Left lobe of liver (tissue), 2 donors: ENCODE results near the gene MDN1. TPM values are rescaled to one million over a fixed set of nuclear protein-coding genes. Genes with fewer than 3 reads are reported as not detected.
"Not testable (repeated sequence)": the region's sequence is repeated elsewhere in the genome, so short reads cannot be mapped to it uniquely, and the experiment has no call there.

Experiments
- ATAC-seq: fragments of 200-7000 bp; cut with Tn5 transposase; one replicate; pipeline ENCODE4 v1.9.1; 2020; ENCODE audit warnings: mild to moderate bottlenecking, moderate library complexity
- DNase-seq: peaks from one replicate; pipeline ENCODE4 v3.0.0-alpha.2; 2020; ENCODE audit warnings: low spot score
- total RNA-seq: library from RNA; stranded (reverse); gene quantifications from one replicate; pipeline ENCODE4 v1.2.1, GENCODE V29; 2021
- donor health status: DM: no; HTN: no; CAD: no; lungs with moderate emphysema.
- donor health status: DM: no; HTN: yes; CAD: no.

The MDN1 gene
- total RNA-seq, 1 donor from 2014 or later: 35.1 TPM

DNA sequence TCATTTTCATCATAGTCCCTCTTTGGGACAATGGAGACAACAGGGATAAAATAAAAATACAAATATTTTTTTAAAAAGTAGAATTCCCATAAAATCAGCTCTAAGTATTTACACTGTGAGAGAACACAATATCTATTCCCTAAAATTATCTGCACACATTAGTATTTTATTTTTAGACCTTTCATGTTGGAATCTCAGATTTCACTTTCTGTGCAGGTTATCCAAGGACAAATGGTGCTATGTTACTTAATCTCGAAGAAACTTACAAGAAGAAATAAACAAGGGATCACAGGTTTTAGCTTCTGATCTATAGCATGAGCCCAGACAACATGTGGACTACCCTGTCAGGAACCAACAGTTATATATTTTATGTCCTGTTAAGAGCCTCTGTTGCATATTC is 158.0 kb downstream of the MDN1 start:
- ATAC-seq (no peak), DNase-seq (no peak)

DNA sequence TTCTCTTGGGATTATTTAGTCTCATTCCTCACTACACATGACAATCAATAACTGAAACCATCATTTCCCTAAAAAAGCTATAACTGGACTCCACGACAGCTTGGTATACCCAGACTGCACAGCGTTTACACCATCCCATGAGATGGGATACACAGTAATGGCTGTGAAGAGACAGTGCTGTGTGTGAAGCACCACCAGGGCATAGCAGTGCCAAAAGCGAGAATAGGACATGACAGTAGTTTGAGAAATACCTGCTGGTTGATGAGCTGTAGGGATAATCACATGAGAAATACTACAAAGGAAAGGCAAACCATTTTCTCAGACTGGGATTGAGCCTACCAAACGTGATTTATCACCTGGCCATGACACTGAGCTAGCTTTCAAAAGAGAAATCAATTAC is 158.6 kb downstream of the MDN1 start:
- ATAC-seq (no peak), DNase-seq (no peak)

DNA sequence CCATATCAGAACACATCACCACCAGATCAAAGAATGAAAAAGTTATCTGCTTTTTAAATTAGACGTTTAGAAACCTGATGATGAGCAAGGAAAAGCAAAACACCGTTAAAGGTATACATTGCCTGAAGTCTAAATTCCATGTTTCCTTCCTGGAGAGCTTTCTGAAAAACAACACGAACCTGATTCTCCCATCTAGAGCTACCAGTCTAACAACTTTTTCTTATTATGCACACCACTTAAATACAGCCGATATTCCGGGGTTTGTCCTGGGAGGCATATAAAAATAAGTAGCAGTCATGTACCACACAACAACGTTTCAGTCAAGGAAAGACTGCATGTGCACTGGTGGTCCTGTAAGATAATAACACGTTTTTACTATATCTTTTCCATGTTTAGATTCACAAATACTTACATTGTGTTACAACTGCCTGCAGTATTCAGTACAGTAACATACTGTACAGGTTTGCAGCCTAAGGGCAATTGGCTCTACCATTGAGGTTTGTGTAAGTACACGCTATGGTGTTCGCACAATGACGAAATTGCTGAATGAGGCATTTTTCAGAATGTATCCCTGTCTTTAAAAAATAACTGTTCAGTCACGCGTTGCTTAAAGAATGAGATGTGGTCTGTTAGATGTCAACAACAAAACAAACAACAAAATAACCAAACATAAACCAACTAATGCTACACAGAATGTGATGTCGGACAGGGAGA is 162.0 kb downstream of the MDN1 start:
- ATAC-seq: no peak
- DNase-seq: no peak

DNA sequence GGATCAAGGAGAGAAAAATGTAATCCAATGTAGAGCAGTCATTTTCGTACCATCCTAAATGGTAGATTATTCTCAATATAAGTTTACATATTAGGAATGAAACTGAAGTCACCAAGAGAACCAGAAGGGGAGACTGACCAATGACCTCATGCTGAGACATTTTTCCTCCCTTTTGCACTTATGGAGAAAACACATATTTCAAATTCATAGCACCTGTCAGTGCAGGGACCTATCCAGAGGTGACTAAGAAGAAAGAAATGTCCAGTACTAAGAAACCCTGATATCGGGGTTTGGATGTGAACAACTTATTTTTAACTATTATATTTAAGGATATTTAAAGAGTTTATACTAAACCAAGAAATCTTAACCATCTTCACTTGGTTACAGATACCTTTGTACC is 164.5 kb downstream of the MDN1 start:
- ATAC-seq (no peak), DNase-seq (no peak)

DNA sequence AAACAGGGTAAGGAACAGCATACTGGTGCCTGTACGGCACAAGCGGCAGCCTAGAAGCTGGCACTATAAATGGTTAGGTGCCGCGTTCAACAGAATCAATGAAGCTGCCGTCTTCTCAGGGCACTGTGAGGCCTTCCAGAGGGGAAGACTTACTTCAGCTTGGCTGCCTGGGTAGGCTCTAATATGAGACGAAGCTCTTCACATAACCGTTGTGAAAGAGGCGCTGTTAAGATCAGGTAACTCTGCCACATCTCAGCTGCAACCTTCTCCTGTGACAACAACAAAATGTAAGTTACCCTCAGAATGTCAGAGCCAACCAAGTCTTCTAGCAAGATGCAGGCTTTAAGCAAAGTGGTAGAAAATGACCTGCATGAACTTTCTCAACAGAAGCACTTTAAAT is 169.0 kb downstream of the MDN1 start:
- DNase-seq: no peak

DNA sequence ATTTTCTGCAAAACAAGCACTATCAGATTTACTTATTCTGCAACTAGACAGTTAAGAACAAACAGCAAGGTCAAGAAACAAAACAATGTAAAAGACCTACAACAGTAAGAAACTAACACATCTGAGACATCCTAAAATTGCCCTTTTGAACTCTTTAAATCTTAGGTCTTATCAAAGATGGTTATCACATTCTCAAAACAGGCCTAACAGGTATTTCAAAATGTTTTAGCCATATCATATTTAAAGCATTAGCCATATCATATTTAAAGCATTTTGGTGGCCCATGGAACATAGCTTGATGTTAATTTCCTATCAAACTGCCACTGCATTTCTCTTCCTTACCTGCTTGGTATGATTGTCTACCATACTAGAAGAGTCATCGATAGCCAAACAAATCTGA is 169.9 kb downstream of the MDN1 start:
- no peak for DNase-seq
- ATAC-seq: no peak

More for the DNA sequence above, 169.0 kb downstream of the MDN1 start:
- ATAC-seq: no peak

DNA sequence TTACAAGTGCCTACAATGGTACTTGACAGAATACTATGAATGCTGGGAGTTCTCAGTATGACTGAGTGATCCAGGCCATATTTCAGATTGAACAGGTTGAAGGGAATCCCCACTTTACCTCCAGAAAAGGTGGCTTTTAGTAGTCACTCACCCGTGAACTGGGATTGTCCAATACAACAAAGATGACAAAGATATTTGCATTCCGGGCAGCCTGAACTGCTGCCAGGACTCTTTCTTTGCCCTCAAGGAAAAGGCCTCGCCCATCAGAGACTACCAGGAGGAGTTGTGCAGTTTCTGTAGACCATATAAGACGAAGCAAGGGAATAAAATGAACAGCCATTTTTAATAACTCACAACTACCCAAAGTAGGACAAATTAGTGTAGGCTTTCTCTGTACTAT is 174.7 kb downstream of the MDN1 start:
- DNase-seq (no peak), ATAC-seq (no peak)

DNA sequence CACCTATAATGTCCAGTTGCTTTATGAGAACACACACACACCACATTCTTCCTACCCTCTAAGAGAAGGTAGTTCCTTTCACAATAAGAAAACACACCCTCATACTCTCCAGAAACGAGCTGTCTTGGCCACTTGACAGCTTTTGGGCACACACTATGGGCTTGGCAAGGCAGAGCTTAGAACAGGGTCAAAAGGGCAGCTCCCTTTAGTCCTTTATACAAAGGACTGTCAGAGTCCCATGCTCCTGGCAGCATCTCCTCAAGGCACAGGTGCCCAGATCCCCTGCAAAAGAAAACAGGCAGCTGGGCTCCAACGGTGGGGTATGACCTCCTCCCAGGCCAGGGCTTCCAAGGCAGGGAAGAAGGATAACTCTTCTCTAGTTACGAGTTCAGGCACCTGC is 176.2 kb downstream of the MDN1 start:
- ATAC-seq (peak; percentile 75), DNase-seq (peak; percentile 64)

DNA sequence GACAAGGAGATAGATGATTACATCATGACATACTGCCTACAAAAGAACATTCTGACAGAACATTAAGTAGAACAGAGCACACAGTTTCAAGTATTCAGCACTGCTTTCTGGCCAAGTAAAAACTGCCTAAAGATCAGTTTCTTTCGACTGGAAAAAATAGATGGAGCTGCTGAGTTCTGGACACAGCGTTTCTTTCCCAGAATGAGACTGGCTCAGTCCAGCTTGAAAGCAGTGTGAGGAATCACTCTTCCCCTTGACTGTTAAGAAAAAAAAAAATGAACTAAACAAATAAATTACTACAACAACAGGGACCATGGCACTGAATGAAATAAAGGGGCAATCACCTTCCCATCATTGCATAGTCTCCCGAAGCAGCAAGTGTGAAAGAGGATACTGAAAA is 176.6 kb downstream of the MDN1 start:
- ATAC-seq (no peak), DNase-seq (no peak)

DNA sequence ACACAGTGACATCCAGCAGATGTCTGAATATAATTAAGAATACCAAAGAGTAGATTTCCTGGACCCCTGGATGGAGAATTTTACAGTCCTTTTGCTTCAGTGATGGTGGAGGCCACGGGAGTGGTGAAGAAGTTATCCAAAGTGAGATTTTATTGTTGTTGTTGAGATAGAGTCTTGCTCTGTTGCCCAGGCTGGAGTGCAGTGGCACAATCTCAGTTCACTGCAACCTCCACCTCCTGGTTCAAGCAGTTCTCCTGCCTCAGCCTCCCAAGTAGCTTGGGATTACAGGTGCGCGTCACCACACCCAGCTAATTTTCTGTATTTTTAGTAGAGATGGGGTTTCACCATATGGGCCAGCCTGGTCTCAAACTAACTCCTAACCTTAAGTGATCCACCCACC is 178.0 kb downstream of the MDN1 start:
- DNase-seq, ATAC-seq: not testable (repeated sequence)

DNA sequence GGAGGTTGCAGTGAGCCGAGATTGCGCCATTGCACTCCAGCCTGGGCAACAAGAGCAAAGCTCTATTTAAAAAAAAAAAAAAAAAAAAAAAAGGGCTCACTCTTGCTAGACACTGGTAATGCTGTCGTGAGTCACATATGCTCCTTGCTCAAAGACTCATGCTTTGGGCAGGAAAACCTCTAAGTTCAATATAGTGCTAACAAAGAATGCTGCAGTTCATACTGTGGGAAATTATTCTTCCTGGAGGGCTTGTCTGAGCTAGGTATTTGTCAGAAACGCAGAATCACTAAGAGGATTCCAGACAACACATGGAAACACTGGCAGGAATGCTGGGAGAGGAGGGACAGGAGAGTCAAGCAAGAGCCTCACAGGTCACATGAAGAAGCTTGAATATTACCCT is 178.8 kb downstream of the MDN1 start:
- DNase-seq (no peak), ATAC-seq (no peak)

DNA sequence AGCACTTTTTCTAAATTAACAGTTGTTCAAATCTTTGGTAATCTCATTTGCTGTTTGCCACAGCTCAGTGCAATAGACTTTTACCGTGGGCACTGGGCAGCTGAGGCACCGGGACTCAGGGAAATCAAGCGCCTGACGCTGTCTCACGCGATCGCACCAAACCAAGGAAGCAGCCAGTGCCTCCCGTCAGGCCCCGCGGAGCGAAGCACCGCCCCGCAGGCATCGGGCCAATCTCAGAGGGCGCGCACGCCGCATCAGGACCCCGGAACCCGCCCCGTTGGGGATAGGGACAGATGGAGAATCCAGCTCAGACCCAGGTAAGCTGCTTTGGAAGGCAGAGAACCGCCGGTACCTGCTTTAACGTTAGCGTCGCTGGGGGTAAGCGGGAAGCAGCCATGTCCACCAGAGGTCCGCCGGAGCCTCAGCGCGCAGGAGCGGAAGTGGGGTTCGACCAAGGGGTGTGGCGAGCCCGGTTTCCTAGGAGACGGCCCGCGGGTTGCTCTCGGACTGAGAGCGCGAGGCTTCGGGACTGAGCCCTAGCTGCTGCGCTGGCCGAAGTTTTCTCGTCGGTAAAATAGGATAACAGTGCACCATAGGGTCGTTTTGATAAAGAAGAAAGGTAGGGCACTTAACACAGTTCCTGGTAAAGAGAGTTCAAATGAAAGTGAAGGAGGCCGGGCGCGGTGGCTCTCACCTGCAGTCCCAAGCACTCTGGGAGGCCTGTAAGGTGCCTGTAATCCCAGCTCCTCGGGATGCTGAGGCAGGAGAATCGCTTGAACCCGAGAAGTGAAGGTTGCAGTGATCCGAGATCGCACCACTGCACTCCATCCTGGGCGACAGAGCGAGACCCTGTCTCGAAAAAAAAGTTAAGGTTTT is 181.0 kb downstream of the MDN1 start, which contains the start of gene LYRM2:
LYRM2 (minus strand) TSS at position 428 of the 876 bp plus-strand sequence; CDS start at position 397, 31 bp downstream.
- ATAC-seq (peak; percentile 96), DNase-seq (peak; percentile 96)

DNA sequence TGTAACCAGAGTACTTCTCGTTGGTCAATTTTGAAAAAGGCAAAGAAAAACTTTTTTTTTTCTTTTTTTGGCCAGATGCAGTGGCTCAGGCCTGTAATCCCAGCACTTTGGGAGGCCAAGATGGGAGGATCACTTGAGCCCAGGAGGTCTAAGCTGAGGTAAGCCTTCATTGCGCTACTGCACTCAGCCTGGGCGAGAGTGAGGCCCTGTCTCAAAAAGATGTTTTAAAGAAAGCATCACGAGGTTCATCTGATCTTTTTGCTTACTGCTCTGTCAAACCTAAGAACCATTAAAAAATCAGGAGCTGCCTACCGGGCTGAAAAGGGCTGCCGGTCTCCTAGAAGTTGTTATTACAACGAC is 181.7 kb downstream of the MDN1 start:
- ATAC-seq (peak; percentile 1), DNase-seq (no peak)

DNA sequence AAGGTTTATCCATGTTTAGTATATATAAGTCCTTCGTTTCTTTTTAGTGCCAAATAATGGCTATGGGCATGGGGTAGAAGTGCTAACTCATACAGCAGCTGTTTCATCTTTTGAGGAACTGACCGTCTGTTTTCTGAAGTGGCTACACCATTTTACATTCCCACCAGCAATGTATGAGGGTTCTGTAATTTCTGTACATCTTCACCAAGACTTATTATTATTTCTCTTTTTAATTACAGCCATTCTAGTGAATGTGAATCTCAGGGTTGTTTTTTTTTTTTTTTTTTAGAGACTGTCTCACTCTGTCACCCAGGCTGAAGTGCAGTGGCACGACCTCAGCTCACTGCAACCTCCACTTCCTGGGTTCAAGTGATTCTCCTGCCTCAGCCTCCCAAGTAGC is 183.2 kb downstream of the MDN1 start:
- ATAC-seq, DNase-seq: not testable (repeated sequence)

DNA sequence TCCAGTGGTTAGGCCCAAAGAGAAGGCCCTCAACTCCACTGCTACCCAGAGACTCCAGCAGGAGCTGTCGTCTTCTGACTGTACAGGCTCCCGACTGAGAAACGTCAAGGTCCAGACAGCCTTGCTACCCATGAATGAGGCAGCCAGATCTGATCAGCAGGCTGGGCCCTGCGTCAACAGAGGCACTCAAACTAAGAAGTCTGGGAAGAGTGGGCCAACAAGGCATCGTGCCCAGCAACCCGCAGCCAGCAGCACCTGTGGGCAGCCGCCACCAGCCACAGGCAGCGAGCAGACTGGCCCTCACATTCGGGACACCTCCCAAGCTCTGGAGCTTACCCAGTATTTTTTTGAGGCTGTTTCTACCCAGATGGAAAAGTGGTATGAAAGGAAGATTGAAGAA is 189.1 kb downstream of the MDN1 start:
- no peak for DNase-seq
- ATAC-seq: no peak

DNA sequence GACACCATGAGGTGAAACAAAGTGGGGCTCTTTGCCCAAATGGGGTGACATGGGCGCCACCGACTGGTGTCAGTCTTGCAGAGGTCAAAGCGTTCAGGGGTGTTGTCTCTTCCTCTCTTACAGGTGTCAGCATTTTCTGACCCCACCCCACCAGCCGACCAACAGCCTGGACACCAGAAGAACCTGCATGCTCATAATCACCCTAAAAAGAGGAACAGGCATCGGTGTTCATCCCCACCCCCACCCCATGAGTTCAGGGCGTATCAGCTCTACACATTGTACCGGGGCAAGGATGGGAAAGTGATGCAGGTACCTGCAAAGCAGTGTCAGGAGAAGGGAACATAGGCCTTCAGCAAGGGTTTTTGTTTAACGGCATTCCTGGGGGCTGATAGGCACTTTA is 195.8 kb downstream of the MDN1 start:
- DNase-seq (no peak), ATAC-seq (no peak)

DNA sequence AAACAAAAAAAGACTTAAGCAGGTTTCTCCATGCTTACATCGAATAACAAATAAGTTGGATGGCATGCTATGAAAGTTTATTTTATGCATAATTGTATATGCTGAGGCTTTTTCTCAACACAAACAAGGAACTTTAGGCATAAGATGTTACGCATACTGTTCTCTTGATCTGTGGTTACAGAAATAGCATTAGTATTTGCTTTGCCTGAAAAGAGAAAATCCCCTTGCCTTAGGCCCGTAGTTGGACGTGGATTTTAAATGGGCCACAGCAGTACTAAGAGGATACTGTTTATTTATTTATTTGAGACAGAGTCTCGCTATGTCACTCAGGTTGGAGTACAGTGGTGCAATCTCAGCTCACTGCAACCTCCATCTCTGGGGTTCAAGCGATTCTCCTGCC is 200.0 kb downstream of the MDN1 start:
- no peak for ATAC-seq
- DNase-seq: no peak

DNA sequence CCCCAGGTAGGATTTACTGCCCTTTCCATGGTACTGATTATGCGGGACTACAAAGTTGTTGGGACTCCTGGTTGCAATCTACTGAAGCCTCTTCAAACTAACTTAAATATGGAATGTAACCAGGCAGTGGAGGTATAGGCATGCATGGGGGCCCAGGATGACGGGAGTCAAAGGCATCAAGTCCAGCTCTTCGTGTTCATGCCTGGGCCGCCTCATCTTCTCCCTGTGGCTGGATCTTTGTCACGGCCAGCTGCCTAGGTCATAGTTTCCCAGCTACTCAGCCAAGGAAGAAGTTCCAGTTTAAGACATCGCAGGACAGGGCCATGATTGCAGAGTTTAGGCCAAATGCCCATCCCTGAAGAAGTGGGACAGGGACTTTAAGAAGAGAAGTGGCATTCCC is 201.6 kb downstream of the MDN1 start:
- ATAC-seq (no peak), DNase-seq (no peak)

DNA sequence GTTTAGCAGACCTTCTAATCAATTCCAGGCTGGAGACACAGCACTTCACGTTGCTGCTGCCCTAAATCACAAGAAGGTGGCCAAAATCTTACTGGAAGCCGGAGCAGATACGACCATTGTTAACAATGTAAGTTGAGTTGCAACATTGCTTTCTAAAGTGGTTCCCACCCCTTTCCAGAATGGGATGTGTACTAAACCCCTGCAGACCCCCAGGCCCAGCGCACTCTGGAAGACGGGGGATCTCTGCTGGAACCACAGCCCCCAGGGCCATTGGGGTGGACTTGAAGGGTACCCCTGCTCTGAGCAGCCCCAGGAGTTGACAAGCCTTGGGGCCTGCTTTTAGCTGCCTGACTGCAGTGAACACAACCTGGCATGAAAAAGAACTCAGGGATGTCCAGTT is 203.1 kb downstream of the MDN1 start:
- ATAC-seq (no peak), DNase-seq (no peak)

DNA sequence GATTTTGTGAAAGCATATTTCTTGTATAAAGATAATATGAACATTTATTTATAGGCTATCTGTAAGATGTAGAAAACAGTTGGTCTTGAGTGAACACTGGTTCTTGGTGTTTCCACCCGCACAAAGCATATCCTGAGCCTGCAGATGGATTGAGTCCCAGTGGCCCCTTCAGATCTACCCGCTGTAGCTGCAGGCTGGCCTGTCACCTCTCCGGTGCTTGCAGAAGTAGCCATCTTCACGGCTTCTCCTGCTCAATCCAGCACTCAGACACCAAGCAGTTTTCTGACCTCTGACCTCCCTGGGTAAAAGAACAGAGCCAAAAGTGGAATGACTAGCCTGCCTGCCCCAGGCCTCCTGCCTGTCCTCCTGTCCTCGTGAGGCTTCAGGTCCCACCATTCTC is 203.7 kb downstream of the MDN1 start:
- DNase-seq (no peak), ATAC-seq (no peak)

DNA sequence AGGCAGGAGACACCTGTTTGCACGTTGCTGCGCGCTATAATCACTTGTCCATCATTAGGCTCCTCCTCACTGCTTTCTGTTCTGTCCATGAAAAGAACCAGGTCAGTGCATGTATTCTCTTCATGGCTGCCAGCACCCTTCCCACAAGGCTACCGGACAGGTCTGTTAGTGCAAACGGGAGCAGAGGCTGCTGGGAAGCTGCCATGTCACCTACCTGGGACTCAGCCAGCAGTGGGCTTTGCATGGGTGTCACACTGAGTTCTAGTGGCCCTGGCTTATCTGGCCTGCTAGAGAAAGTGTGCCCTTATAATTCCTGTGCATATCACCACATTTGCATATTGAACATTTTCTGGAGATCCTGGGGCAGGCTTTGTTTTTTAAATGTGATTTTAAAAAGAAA is 205.8 kb downstream of the MDN1 start:
- no peak for ATAC-seq
- peak; percentile 39 for DNase-seq

DNA sequence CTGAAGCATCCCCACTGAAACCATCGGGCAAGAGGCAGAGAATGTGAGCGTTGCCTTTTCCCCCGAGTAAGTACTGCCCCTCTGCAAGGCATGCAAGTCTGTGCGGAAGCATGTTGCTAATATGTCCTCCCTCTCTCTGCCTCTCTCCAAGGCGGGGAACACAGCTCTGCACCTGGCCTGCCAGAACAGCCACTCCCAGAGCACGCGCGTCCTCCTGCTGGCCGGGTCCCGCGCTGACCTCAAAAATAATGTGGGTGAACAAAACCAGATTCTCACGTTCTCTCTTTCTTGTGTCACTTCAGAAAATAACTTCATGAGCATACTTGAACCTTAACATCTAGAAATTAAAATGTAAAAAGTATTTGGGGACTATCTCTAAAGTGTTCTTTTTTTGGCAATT is 207.5 kb downstream of the MDN1 start:
- ATAC-seq: no peak
- peak; percentile 12 for DNase-seq
